Stomach (tissue), 4 donors: Measurements from ENCODE around the gene PARVG.

Source experiments
- CTCF ChIP-seq, 7 experiments: fragments of 450-650 bp in 4 of 7; fragments of 200-600 bp in 3 of 7; sonication (generic) in 3 of 7; IDR thresholded peaks; one replicate each; pipeline ENCODE4 v1.5.1; 2016 to 2019; ENCODE audit warnings: antibody characterized with exemption in 7 of 7, control low read depth in 2 of 7, mild to moderate bottlenecking in 1 of 7
- POLR2A ChIP-seq, 4 donors: fragments of 450-650 bp; IDR thresholded peaks; one replicate each; pipeline ENCODE4 v1.6.1; 2016; ENCODE audit warnings: antibody characterized with exemption in 4 of 4, control low read depth in 2 of 4, mild to moderate bottlenecking in 1 of 4, moderate library complexity in 1 of 4
- POLR2AphosphoS5 ChIP-seq, 3 donors: sonication (generic); formaldehyde crosslinking; IDR thresholded peaks; one replicate each; pipeline ENCODE4 v1.6.1; 2016; ENCODE audit warnings: antibody characterized with exemption in 3 of 3

GRCh38 chr22:44209343-44209742 lies 28.6 kb downstream of the PARVG start:
- no peak for TF ChIP-seq CTCF (IDR thresholded peaks at IDR 0.05)
- TF ChIP-seq POLR2AphosphoS5 (IDR thresholded peaks at IDR 0.05) = no peak
- no peak for TF ChIP-seq POLR2A (IDR thresholded peaks at IDR 0.05)
